Measurements from ENCODE around the gene CYP26B1. TPM values are rescaled to one million over a fixed set of nuclear protein-coding genes. Genes with fewer than 3 reads are reported as not detected.

Gene CYP26B1
- total and polyA plus RNA-seq, 2 of the 8 experiments (the other 6 are each of a cell fraction or from before 2014, with no cell fraction given), result 0.06 to 0.69 TPM

- ChIA-PET CTCF (ENCODE audit: partially characterized antibody) (interaction anchor here (0.6 to 2.1 kb wide), 2 partner anchors 34 to 52 kb away, joined by 3 to 6 read pairs; no protein-coding TSS in a partner anchor), POLR2A (ENCODE audit: partially characterized antibody) (no interaction called here)
- H3K23ac ChIP-seq (ENCODE audit: insufficient read length), result no peak overlapping the region
- H2BK12ac ChIP-seq (ENCODE audit: low read depth, low read length), result no peak overlapping the region
- no peak overlapping the region for H3K14ac ChIP-seq (ENCODE audit: insufficient read length)
- no peak overlapping the region for H3K18ac ChIP-seq (ENCODE audit: extremely low read depth, low read length)
- H3K9me3 ChIP-seq (ENCODE audit: insufficient read depth in 2 of 2, low read depth in 1 of 2, low read length in 1 of 2), result peaks cover 2 to 4% of the 10 kb centered on the region in 2 experiments; a peak in 1 of 4 replicates
- H3K4ac ChIP-seq (replicated peaks; ENCODE audit: insufficient read length, low read depth, low read length), result no peak overlapping the region
- no peak overlapping the region for H3K56ac ChIP-seq (replicated peaks; ENCODE audit: insufficient read length, low read depth, low read length)
- no peak overlapping the region for H2BK20ac ChIP-seq (ENCODE audit: low read length)
- no peaks in the 10 kb centered on the region for H3K36me3 ChIP-seq (ENCODE audit: control insufficient read depth in 2 of 4, insufficient read depth in 4 of 4, low read length in 3 of 4)
- no peak overlapping the region for H3K4me3 ChIP-seq (ENCODE audit: extremely low read depth in 1 of 4, insufficient read depth in 2 of 4, low read depth in 3 of 4, low read length in 4 of 4)
- no peaks in the 10 kb centered on the region for H3K79me2 ChIP-seq (ENCODE audit: control insufficient read depth in 1 of 2, insufficient read depth in 2 of 2, low read length in 2 of 2)
- no peak overlapping the region for H4K5ac ChIP-seq (ENCODE audit: insufficient read length, low read depth, low read length)
- DNase-seq (ENCODE audit: low read depth in 1 of 2, low spot score in 2 of 2), result no peak
- H4K8ac ChIP-seq (ENCODE audit: extremely low read depth, insufficient read depth, low read length), result no peak overlapping the region
- WGBS, 2 experiments (ENCODE audit: extremely low coverage in 1 of 2, insufficient coverage in 1 of 2, insufficient read length in 1 of 2, insufficient replicate concordance in 2 of 2, low coverage in 1 of 2, low lambda C conversion rate in 2 of 2, missing lambda C conversion rate in 1 of 2), result 90% methylated on average over 11 of the region's 12 CpGs; no CpG with 5 or more reads in 1 of the 2 experiments
- no peak overlapping the region for H2BK5ac ChIP-seq (ENCODE audit: low read depth, low read length)
- no peak overlapping the region for H2AFZ ChIP-seq (ENCODE audit: low read length)
- no peak overlapping the region for H3K27ac ChIP-seq (ENCODE audit: low read depth, low read length)
- H3K4me1 ChIP-seq (replicated peaks in 1 of 4; ENCODE audit: control insufficient read depth in 3 of 4, insufficient read depth in 4 of 4, low read length in 3 of 4), result peaks cover 0 to 3% (median under 1%) of the 10 kb centered on the region in 4 experiments; a peak in 1 of 7 replicates
- H2AK5ac ChIP-seq (ENCODE audit: low read depth, low read length), result no peak overlapping the region
- H4K20me1 ChIP-seq (replicated peaks in 1 of 2; ENCODE audit: control insufficient read depth in 1 of 2, insufficient read depth in 2 of 2, low read length in 2 of 2), result no peaks in the 10 kb centered on the region
- no peaks in the 10 kb centered on the region for H3K79me1 ChIP-seq (ENCODE audit: low read depth, low read length)
- no peak for FAIRE-seq
- H3K9ac ChIP-seq (replicated peaks in 1 of 4; ENCODE audit: extremely low read depth in 1 of 4, low read depth in 3 of 4, low read length in 3 of 4), result no peak overlapping the region
- H2BK120ac ChIP-seq (replicated peaks; ENCODE audit: low read depth, low read length), result no peak overlapping the region
- no peaks in the 10 kb centered on the region for H3K23me2 ChIP-seq (ENCODE audit: low read depth, low read length)
- no peak overlapping the region for H3K4me2 ChIP-seq (ENCODE audit: insufficient read depth in 1 of 2, low read depth in 2 of 2, low read length in 2 of 2)
- H2BK15ac ChIP-seq (ENCODE audit: low read length), result no peak overlapping the region
- no peak overlapping the region for H4K91ac ChIP-seq (replicated peaks; ENCODE audit: insufficient read length, low read length)
- H3K27me3 ChIP-seq (replicated peaks in 1 of 4; ENCODE audit: control insufficient read depth in 3 of 4, extremely low read depth in 1 of 4, insufficient read depth in 3 of 4, low read length in 3 of 4), result no peaks in the 10 kb centered on the region
Measured at GRCh38 chr2:72082021-72082601, 65.6 kb downstream of the CYP26B1 start.

Measured in H1 (cell line).